Ishikawa (cell line): ENCODE results near the gene TCEAL7.

Experiments used
- CEBPB ChIP-seq: IDR thresholded peaks from 2 replicates; pipeline ENCODE4 v1.6.1; 2012
- CREB1 ChIP-seq: IDR thresholded peaks from 2 replicates; pipeline ENCODE4 v1.6.1; 2012; ENCODE audit warnings: low read depth
- EGR1 ChIP-seq: IDR thresholded peaks from 2 replicates; pipeline ENCODE4 v1.6.1; 2012
- EP300 ChIP-seq: IDR thresholded peaks from 2 replicates; pipeline ENCODE4 v1.6.1; 2012; ENCODE audit warnings: borderline replicate concordance
- FOXM1 ChIP-seq: IDR thresholded peaks from 2 replicates; pipeline ENCODE4 v1.6.1; 2012; ENCODE audit warnings: low read depth, borderline replicate concordance
- MAX ChIP-seq: IDR thresholded peaks from 2 replicates; pipeline ENCODE4 v1.6.1; 2012
- NFIC ChIP-seq: IDR thresholded peaks from 2 replicates; pipeline ENCODE4 v1.6.1; 2012
- RAD21 ChIP-seq: IDR thresholded peaks from 2 replicates; pipeline ENCODE4 v1.6.1; 2012; ENCODE audit warnings: low read depth
- REST ChIP-seq: IDR thresholded peaks from 2 replicates; pipeline ENCODE4 v1.6.1; 2012; ENCODE audit warnings: low read depth, mild to moderate bottlenecking
- TAF1 ChIP-seq: IDR thresholded peaks from 2 replicates; pipeline ENCODE4 v1.6.1; 2012; ENCODE audit warnings: low read depth, mild to moderate bottlenecking
- TCF12 ChIP-seq: IDR thresholded peaks from 2 replicates; pipeline ENCODE4 v1.6.1; 2012; ENCODE audit warnings: low read depth
- TEAD4 ChIP-seq: IDR thresholded peaks from 2 replicates; pipeline ENCODE4 v1.6.1; 2012
- USF1 ChIP-seq: IDR thresholded peaks from 2 replicates; pipeline ENCODE4 v1.6.1; 2012
- YY1 ChIP-seq: IDR thresholded peaks from 2 replicates; pipeline ENCODE4 v1.6.1; 2012; ENCODE audit warnings: low read depth
- ZBTB7A ChIP-seq: IDR thresholded peaks from 2 replicates; pipeline ENCODE4 v1.6.1; 2012; ENCODE audit warnings: low read depth

Gene TCEAL7

GRCh38 chrX:103329991-103330390 is at the start of gene TCEAL7:
Gene TCEAL7 (plus strand): TSS chrX:103330239. CDS start chrX:103331404, 1,165 bp downstream.
- TF ChIP-seq TCF12, result no peak
- no peak for TF ChIP-seq MAX
- no peak for TF ChIP-seq RAD21
- no peak for TF ChIP-seq REST
- TF ChIP-seq CREB1, result no peak
- no peak for TF ChIP-seq FOXM1
- no peak for TF ChIP-seq NFIC
- no peak for TF ChIP-seq ZBTB7A
- TF ChIP-seq USF1, result no peak
- no peak for TF ChIP-seq EGR1
- no peak for TF ChIP-seq CEBPB
- no peak for TF ChIP-seq TEAD4

- TF ChIP-seq EGR1, result no peak
- TF ChIP-seq TCF12, result no peak
- no peak for TF ChIP-seq CEBPB
- no peak for TF ChIP-seq RAD21
- TF ChIP-seq MAX, result no peak
- no peak for TF ChIP-seq NFIC
- TF ChIP-seq YY1, result no peak
- no peak for TF ChIP-seq USF1
- TF ChIP-seq CREB1, result no peak
- TF ChIP-seq TAF1, result no peak
- TF ChIP-seq REST, result no peak
These were observed 36.9 kb upstream of the TCEAL7 start for GRCh38 chrX:103293118-103293517.

GRCh38 chrX:103304705-103305104 is 25.3 kb upstream of the TCEAL7 start:
- TF ChIP-seq REST (no peak), YY1 (no peak), TCF12 (no peak), USF1 (no peak), TAF1 (no peak), FOXM1 (no peak), ZBTB7A (no peak), CREB1 (no peak), MAX (no peak), CEBPB (no peak), RAD21 (no peak), NFIC (no peak), TEAD4 (no peak), EGR1 (no peak), EP300 (no peak)
